ENCODE data around the gene FREM1. TPM values are rescaled to one million over a fixed set of nuclear protein-coding genes. Genes with fewer than 3 reads are reported as not detected.

FREM1 gene
- total and polyA plus RNA-seq, 2 of the 4 experiments (the other 2 are of a cell fraction): under 0.01 TPM; not detected in 1

DNA sequence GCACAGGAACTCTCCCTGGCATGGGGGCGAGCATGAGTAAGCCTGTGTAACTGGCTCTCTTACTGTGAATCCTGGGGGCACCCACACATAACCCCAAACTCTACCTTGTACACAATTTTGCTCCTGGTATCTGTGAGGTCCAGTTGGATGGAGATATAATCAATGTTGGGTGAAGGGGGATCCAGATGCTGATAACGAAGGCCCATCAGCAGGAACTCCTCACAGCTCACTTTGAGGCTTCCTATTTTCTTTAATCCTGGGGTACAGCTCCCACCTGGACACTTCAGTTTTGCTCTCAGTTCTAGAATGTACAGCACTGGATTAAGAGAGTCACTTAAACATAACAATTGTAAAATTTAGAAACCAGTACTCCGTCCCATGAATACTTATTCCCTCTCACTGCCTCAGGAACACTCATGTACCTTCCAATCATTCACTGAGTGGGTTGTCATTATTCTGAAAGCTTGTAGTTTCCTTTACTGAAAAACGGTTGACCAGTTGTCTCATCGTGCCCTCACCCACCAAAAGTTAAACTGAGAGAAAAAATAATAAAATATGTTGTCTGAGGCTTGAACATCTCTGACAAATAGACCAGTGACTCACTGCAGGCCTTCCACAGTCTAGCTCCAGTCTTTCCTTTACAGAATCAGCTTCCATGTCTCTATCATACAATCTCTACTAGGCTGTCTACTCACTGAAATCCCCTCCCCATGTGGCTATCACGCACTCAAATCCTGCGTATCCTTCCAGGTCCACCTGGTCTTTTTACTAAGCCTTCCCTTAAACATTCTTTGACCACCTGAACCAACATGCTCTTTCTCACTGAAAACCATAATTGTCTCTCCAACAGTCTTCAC, 52.6 kb downstream of the FREM1 start:
- no peak for TF ChIP-seq CHD1 (IDR thresholded peaks at IDR 0.05; ENCODE audit: low read depth, low read length)
- TF ChIP-seq CEBPB (IDR thresholded peaks at IDR 0.05; ENCODE audit: low read depth, low read length): no peak
- TF ChIP-seq MAFK (IDR thresholded peaks at IDR 0.05; ENCODE audit: low read depth, low read length): no peak
- TF ChIP-seq, protein P1, sequence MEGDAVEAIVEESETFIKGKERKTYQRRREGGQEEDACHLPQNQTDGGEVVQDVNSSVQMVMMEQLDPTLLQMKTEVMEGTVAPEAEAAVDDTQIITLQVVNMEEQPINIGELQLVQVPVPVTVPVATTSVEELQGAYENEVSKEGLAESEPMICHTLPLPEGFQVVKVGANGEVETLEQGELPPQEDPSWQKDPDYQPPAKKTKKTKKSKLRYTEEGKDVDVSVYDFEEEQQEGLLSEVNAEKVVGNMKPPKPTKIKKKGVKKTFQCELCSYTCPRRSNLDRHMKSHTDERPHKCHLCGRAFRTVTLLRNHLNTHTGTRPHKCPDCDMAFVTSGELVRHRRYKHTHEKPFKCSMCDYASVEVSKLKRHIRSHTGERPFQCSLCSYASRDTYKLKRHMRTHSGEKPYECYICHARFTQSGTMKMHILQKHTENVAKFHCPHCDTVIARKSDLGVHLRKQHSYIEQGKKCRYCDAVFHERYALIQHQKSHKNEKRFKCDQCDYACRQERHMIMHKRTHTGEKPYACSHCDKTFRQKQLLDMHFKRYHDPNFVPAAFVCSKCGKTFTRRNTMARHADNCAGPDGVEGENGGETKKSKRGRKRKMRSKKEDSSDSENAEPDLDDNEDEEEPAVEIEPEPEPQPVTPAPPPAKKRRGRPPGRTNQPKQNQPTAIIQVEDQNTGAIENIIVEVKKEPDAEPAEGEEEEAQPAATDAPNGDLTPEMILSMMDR (conservative IDR thresholded peaks at IDR 0.05; ENCODE audit: low read depth, low read length): no peak
- TF ChIP-seq SMC3 (IDR thresholded peaks at IDR 0.05; ENCODE audit: low read depth, low read length): no peak
- no peak for TF ChIP-seq NFE2L2 (IDR thresholded peaks at IDR 0.05; ENCODE audit: low read depth, low read length)
- no peak for TF ChIP-seq RFX5 (IDR thresholded peaks at IDR 0.05; ENCODE audit: low read depth, low read length)
- TF ChIP-seq FOS (IDR thresholded peaks at IDR 0.05; ENCODE audit: low read depth, low read length): no peak
- H3K27ac ChIP-seq (ENCODE audit: insufficient read depth, low read length): no peak overlapping the region
- no peak overlapping the region for H3K9ac ChIP-seq (ENCODE audit: low read depth, low read length)
- POLR2A ChIA-PET (ENCODE audit: unreplicated experiment): no interaction called here
- no peaks in the 10 kb centered on the region for H3K79me1 ChIP-seq (ENCODE audit: low read depth in 1 of 2, low read length in 2 of 2)
- no peak overlapping the region for H2BK5ac ChIP-seq (ENCODE audit: low read depth, low read length, poor library complexity, severe bottlenecking)
- H2BK120ac ChIP-seq (ENCODE audit: low read depth, low read length): no peak overlapping the region
- no peak overlapping the region for H2BK20ac ChIP-seq (ENCODE audit: low read depth, low read length)
- no peaks in the 10 kb centered on the region for H3K36me3 ChIP-seq (ENCODE audit: control insufficient read depth, insufficient read depth, low read length)
- no peak overlapping the region for H3K18ac ChIP-seq (ENCODE audit: low read depth, low read length)
- CTCF ChIA-PET: no interaction called here
- no peak overlapping the region for H3K4ac ChIP-seq (ENCODE audit: low read depth, low read length)
- ATAC-seq (ENCODE audit: low read depth) (no peak), DNase-seq (no peak)
- H2AK9ac ChIP-seq (replicated peaks; ENCODE audit: low read depth, low read length, poor library complexity): no peak overlapping the region
- no peak overlapping the region for H3K4me2 ChIP-seq (ENCODE audit: low read depth, low read length)
- intact Hi-C loops (cut with micrococcal nuclease): no loop called here
- H4K20me1 ChIP-seq (ENCODE audit: insufficient read depth, low read length): no peaks in the 10 kb centered on the region
- no peak overlapping the region for H2BK15ac ChIP-seq (ENCODE audit: low read depth, low read length)
- no peak overlapping the region for H2AFZ ChIP-seq (replicated peaks; ENCODE audit: low read length, poor library complexity)
- in situ Hi-C loops (cut with MboI; ENCODE audit: low sequenced_read_pairs): no loop called here
- no peak overlapping the region for H4K5ac ChIP-seq (ENCODE audit: low read depth, low read length)
- H3K9me1 ChIP-seq (ENCODE audit: insufficient read depth, low read length): no peaks in the 10 kb centered on the region
- no peak overlapping the region for H4K91ac ChIP-seq (ENCODE audit: insufficient read depth, low read depth, low read length)
- dilution Hi-C loops (cut with HindIII; ENCODE audit: low sequenced_read_pairs, unreplicated experiment): no loop called here
- WGBS, 2 experiments (ENCODE audit: extremely low coverage in 2 of 2, insufficient read length in 1 of 2): 75% methylated on average over 1 of the region's 7 CpGs; no CpG with 5 or more reads in 1 of the 2 experiments
- H4K8ac ChIP-seq (ENCODE audit: low read depth in 2 of 2, low read length in 2 of 2): no peak overlapping the region
- no peaks in the 10 kb centered on the region for H3K4me1 ChIP-seq (ENCODE audit: control insufficient read depth, insufficient read depth, low read length)
- no peak overlapping the region for H2AK5ac ChIP-seq (ENCODE audit: low read depth, low read length)
- H3K23ac ChIP-seq (ENCODE audit: low read depth, low read length): no peak overlapping the region
- H3K27me3 ChIP-seq (ENCODE audit: control insufficient read depth, insufficient read depth, low read length): no peaks in the 10 kb centered on the region
- H3K9me3 ChIP-seq (ENCODE audit: control insufficient read depth, insufficient read depth, low read length): no peaks in the 10 kb centered on the region
- no peak overlapping the region for H3K14ac ChIP-seq (replicated peaks; ENCODE audit: low read depth, low read length)
- no TSS peak for BruUV-seq (replicated peaks)
- H3K4me3 ChIP-seq (ENCODE audit: insufficient read depth, low read depth, low read length): no peak overlapping the region
- no peak overlapping the region for H3K56ac ChIP-seq (ENCODE audit: extremely low read depth, insufficient read depth, low read length)

Measured in IMR-90 (cell line).